ENCODE data around the gene TJP2. TPM values are rescaled to one million over a fixed set of nuclear protein-coding genes. Genes with fewer than 3 reads are reported as not detected.
A peak's percentile ranks its signal among the peaks of the same experiment; 100 is the strongest.
"Not testable (repeated sequence)": the region's sequence is repeated elsewhere in the genome, so short reads cannot be mapped to it uniquely, and the experiment has no call there.

The TJP2 gene
- total RNA-seq, 1 donor from 2014 or later = 67.0 TPM

DNA sequence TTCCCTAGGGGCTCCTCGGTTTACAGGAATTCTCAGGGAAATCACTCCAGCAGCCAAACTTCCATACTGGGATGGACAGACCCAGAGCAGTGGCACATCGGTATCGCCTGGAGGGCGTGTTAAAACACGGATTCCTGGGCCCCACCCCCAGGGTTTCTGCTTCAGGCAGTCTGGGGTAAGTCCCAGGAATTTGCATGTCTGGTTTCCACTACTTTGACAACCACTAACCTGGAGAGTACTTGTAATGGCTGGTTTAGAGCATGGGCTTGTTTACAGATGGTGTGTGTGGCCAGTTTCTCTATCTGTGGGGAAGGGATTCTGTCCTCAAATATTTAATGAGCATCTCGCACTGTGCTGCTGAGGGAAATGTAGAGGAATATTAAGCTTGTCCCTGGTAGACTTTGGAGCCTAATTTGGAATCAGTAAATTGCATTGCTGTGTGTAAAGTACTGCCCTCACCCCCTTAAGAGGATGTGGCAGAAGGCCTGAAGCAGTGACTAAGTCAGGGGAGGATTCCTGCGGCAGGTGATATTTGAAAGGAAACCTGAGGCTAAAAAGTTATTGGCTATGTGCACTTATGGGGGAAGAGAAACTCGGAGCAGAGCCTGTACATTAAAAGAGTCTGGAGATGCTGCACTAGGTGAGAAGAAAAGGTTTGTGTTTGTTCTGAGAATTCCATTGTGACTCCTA lies 18.6 kb upstream of the TJP2 start:
- intact Hi-C loops (cut with DNase I) = no loop called here
- DNase-seq (ENCODE audit: low spot score) = no peak

GRCh38 chr9:69157751-69158466 lies 16.2 kb upstream of the TJP2 start:
- no peak for DNase-seq (ENCODE audit: low spot score)
- intact Hi-C loops (cut with DNase I) = no loop called here

DNA sequence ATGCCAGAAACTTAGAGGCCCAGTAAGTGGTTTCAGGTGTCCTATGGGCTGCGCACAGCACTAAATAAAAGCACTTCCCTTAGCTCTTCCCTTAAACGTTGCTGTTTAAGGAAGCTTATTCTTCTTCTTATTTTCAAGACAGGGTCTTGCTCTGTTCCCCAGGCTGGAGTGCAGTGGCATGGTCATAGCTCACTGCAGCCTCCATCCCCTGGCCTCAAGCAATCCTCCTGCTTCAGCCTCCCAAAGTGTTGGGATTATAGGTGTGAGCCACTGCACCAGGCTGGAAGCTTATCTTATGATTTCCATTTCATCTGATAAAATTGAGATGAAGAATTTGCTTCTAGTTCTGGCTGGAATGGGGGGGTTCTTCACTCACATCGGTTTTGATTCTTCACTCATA lies 15.6 kb upstream of the TJP2 start:
- no peak for DNase-seq (ENCODE audit: low spot score)
- intact Hi-C loops (cut with DNase I) = no loop called here

- DNase-seq (ENCODE audit: low spot score) = not testable (repeated sequence)
These were observed 9.5 kb upstream of the TJP2 start for GRCh38 chr9:69164573-69164972.

GRCh38 chr9:69165581-69165980 lies 8.5 kb upstream of the TJP2 start:
- DNase-seq (ENCODE audit: low spot score) = no peak
- intact Hi-C loops (cut with DNase I) = no loop called here

More at GRCh38 chr9:69164573-69164972, 9.5 kb upstream of the TJP2 start:
- intact Hi-C loops (cut with DNase I) = not testable (repeated sequence)

DNA sequence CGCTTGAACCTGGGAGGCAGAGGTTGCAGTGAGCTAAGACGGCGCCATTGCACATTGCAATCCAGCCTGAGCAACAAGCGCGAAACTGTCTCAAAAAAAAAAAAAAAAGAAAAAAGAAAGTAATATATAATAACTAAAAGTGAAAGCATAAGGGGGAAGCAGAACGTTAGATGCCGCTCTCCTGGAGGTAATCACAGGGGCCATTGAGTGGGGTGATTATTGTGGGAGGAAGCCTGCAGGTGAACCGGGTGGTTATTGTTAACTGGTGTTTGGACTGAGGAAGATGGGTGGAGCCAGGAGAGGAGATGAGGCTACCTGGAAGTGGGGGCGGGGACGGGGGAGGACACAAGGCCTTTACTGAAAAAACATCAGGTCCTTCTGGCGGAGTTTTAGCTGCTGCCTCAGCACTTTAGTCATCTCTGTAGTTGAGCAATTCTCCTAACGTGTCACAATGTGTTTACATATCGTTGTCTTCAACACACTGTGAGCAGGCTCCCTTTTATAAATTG lies 5.3 kb upstream of the TJP2 start:
- DNase-seq (ENCODE audit: low spot score) = no peak
- intact Hi-C loops (cut with DNase I) = no loop called here

GRCh38 chr9:69170231-69170630 lies 3.8 kb upstream of the TJP2 start:
- DNase-seq (ENCODE audit: low spot score) = no peak
- intact Hi-C loops (cut with DNase I) = no loop called here

DNA sequence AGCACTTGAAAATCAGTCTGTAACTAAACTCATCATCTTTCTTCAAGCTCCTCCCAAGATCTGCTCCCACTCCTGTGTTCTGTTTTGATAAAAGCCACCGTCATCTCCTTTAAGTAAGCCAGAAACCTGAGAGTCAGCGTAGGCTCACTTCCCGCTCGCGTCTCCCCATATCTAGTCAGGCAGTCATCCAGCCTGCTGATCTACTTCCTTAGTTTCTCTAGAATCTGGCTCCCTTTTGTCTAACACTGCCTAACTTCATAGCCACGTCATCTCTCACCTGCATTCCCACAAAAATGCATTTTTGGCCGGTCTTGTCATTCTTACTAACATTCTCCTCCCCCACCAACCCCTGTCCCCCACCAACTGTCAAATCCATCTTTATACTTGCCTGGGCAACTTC lies 3.0 kb upstream of the TJP2 start:
- no peak for DNase-seq (ENCODE audit: low spot score)
- intact Hi-C loops (cut with DNase I) = no loop called here

GRCh38 chr9:69171517-69171916 lies 2.6 kb upstream of the TJP2 start:
- DNase-seq (ENCODE audit: low spot score) = no peak
- intact Hi-C loops (cut with DNase I) = no loop called here

DNA sequence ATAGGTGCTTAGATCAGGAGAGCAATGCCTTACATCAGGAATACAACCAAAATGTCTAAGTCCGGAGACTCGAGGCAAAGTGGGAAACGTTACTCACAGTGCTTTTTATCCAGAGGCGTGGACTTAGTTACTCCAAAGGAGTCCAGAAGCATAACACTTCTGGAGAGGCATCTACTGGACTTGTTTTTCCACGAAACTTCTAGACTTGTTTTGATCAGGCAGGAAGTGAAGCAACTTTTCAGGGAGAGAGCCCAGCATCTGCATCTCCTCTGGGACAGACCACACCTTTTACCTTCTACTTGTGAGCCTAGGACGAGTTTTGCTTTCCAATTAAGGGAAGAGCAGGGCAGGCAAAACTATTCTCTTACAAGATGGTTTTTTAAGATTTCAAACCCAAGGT lies 1.2 kb upstream of the TJP2 start:
- no peak for DNase-seq (ENCODE audit: low spot score)
- intact Hi-C loops (cut with DNase I) = no loop called here

GRCh38 chr9:69173497-69173890 lies 583 bp upstream of the TJP2 start:
- intact Hi-C loops (cut with DNase I) = no loop called here
- no peak for DNase-seq (ENCODE audit: low spot score)

DNA sequence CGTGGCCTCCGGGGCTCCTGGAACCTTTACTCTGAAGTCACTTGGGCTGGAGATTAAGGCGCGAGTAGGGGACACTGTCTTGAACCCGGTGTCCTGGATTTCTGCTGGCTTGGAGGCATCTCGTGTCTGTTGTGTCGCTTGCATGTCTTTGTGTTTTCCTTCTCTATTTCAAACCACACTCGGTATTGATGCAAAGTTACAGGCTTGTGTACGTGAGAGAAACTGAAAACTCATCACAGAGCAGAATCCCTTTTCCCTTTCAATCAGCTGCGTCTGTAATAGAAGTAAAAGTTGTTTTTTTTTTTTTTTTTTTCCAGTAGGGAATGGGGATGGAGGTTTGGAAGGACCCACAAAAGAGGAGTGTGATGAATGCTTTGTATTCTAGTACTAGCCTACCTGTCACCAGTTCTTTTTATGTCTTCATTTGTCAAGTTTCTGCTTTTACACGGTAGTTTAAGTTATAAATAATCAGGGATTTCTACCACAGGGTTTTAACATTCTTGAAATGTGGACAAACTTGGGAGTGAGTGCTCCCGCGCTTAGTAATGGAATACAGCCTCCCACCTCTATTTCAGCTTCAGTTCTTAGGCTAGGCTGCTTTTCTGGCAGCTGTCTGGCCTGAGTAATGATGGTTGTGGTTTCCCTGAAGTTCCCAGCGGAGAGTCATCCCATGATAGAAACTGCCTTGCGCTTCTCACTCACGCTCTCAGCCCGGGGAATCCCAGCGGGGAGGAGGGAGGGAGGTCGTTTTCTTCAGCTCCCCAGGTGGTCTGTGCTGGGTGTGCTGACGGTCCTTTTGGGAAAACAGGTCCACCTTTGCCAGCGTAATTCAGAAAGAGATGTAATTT lies 763 bp downstream of the TJP2 start:
- DNase-seq (ENCODE audit: low spot score) = peak; percentile 79
- intact Hi-C loops (cut with DNase I) = loop anchor here (2.0 kb wide), 1 partner anchor 34 kb away; no protein-coding TSS in a partner anchor

DNA sequence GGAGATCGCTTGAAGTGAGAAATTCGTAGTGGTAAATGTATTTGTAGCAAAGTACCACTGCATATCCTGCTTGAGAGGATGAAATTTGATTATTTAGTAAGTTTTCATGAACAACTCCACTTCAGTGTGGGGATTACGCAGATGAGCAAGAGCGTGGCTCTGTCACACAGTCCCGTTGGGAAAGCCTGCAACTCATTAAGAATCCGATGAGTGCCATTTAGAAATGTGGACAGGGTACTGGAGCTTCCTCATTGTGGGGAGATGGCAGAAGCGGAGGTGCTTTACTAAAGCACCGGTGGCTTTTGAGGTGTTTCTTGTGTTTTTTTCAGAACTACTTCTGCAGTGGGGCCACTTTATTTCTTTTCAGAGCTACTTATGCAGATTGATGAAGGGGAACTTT lies 1.4 kb downstream of the TJP2 start:
- intact Hi-C loops (cut with DNase I) = loop anchor here (2.0 kb wide), 1 partner anchor 35 kb away; no protein-coding TSS in a partner anchor
- no peak for DNase-seq (ENCODE audit: low spot score)

DNA sequence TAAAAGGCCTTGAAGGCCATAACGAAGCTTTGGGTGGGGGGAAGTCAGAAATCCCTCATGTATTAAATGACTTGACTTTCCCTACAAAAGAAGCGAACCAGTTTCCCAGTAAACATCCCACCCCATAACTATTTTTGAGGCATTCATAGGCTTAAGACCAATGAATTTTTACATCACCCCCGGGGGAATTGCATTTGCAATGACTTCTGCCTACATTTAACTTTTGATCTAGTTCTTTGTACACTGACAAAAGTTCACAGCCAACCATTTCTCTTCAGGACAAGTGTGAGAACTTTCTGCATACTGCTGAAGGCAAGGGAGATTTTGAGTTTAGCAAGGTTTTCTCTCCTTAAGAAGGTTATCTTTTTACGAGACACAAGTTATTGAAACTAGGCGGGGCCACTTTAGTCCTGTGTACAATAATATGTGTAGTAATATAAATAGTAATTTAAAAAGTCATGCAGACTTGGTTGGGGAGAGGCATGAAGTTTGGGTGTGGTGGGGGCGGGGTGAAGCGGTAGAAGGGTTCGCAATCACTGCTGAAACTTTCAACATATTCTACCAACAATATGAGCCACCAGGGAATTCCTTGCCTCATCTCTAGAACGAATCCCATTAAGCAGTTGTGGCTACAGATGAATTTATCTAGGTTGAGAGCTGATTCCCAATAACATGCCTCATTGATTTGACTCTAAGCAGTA lies 2.5 kb downstream of the TJP2 start:
- intact Hi-C loops (cut with DNase I) = no loop called here
- no peak for DNase-seq (ENCODE audit: low spot score)

GRCh38 chr9:69178583-69179011 lies 4.5 kb downstream of the TJP2 start:
- intact Hi-C loops (cut with DNase I) = no loop called here

DNA sequence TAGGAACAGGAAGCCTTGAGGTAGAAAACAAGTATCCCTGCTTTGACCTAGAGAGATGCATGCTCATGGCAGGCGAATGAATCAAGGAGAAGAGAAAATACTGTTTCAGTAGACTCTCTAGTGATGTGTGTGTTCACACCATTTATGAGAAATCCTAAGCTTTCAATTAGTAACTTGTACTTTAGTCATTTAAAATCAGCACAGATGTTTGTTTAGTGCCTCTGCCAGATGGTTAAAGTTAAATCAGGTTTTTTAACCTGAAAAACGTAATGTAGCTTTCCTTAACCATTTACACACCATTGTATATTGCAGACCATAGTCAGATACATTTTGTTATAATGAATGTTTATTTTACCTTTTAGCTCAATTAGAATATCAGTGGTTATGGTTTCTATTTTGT lies 5.0 kb downstream of the TJP2 start:
- no peak for DNase-seq (ENCODE audit: low spot score)
- intact Hi-C loops (cut with DNase I) = no loop called here

More at GRCh38 chr9:69178583-69179011, 4.5 kb downstream of the TJP2 start:
- no peak for DNase-seq (ENCODE audit: low spot score)

- no peak for DNase-seq (ENCODE audit: low spot score)
- intact Hi-C loops (cut with DNase I) = no loop called here
These were observed 6.1 kb downstream of the TJP2 start for GRCh38 chr9:69180200-69180599.

DNA sequence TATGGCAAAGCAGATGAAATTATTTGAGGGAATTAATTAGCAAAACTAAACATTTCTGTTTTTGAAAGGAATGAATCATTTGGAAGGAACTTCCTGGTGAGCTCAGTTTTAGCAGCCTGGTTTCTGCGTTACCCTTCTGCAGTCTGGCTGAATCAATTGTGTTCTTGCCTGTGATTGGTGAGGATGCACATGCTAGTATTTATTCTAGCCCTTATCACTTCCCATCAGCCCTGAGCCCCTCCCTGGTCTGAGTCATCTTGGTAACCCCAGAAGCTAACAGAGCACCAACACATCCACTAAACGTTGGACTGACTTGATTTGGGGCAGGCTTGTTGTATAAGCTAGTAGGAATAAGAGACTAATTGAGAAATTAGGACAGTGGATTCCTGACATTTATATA lies 6.6 kb downstream of the TJP2 start:
- no peak for DNase-seq (ENCODE audit: low spot score)
- intact Hi-C loops (cut with DNase I) = no loop called here

DNA sequence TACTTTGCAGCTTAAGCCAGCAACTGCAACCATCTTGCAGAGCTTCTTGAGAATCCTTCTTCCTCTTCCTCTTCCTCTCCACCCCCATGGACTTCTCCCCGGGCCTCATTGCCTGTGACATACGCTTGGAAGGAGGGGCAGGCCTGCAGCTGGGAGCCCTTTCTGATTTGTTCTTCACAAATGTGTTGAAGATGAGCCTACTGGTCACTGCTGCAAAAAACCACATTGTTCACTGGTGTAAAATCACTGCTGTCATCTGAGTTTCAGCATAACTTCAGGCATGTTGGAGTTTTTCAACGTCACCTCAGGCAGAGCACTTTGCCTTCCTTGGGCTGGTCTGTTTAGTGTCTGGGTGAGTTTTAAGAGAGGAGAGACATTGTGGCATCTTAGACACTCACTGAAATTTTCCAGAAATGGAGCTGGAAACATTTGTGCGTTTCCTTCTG lies 7.9 kb downstream of the TJP2 start:
- intact Hi-C loops (cut with DNase I) = no loop called here
- DNase-seq (ENCODE audit: low spot score) = no peak
